Smooth muscle cell (in vitro differentiated cells): ENCODE data around the gene SLAIN1. TPM values are rescaled to one million over a fixed set of nuclear protein-coding genes. Genes with fewer than 3 reads are reported as not detected.

Source experiments
- DNase-seq: peaks from one replicate; lab custom pipeline; 2025; ENCODE audit not compliant: unreplicated experiment; lab: John Stamatoyannopoulos, UW
- H2AFZ ChIP-seq: fragments of 200-600 bp; sonication (generic); 2 replicates; pipeline ENCODE4 v1.6.0; 2016; ENCODE audit warnings: antibody characterized with exemption, low read depth, mild to moderate bottlenecking
- H3F3A ChIP-seq: fragments of 200-600 bp; sonication (generic); 2 replicates; pipeline ENCODE4 v1.6.0; 2017; ENCODE audit warnings: antibody characterized with exemption, low read depth
- H3K27ac ChIP-seq: fragments of 200-600 bp; sonication (generic); 2 replicates; pipeline ENCODE4 v1.5.1; 2016; ENCODE audit warnings: low read depth, mild to moderate bottlenecking
- H3K27me3 ChIP-seq: fragments of 200-600 bp; sonication (generic); 2 replicates; pipeline ENCODE4 v1.6.1; 2016; ENCODE audit warnings: low read depth, mild to moderate bottlenecking
- H3K36me3 ChIP-seq: fragments of 200-600 bp; sonication (generic); 2 replicates; pipeline ENCODE4 v1.5.1; 2016; ENCODE audit warnings: low read depth
- H3K4me1 ChIP-seq: fragments of 200-600 bp; sonication (generic); 2 replicates; pipeline ENCODE4 v1.5.1; 2016; ENCODE audit warnings: low read depth
- H3K4me2 ChIP-seq: fragments of 200-600 bp; sonication (generic); 2 replicates; pipeline ENCODE4 v1.6.0; 2016; ENCODE audit warnings: mild to moderate bottlenecking
- H3K4me3 ChIP-seq: fragments of 200-600 bp; sonication (generic); 2 replicates; pipeline ENCODE4 v1.5.1; 2016; ENCODE audit warnings: mild to moderate bottlenecking
- H3K79me2 ChIP-seq: fragments of 200-600 bp; sonication (generic); 2 replicates; pipeline ENCODE4 v1.6.0; 2016; ENCODE audit warnings: low read depth, mild to moderate bottlenecking
- H3K9ac ChIP-seq: fragments of 200-600 bp; sonication (generic); 2 replicates; pipeline ENCODE4 v1.6.0; 2016; ENCODE audit warnings: low read depth
- H3K9me3 ChIP-seq: fragments of 200-600 bp; sonication (generic); replicated peaks from 2 replicates; pipeline ENCODE4 v1.5.1; 2016; ENCODE audit warnings: low read depth
- H4K20me1 ChIP-seq: fragments of 200-600 bp; sonication (generic); 2 replicates; pipeline ENCODE4 v1.6.0; 2016; ENCODE audit warnings: low read depth
- CTCF ChIP-seq: fragments of 200-600 bp; sonication (generic); IDR thresholded peaks from 2 replicates; pipeline ENCODE4 v1.5.1; 2017; ENCODE audit warnings: borderline replicate concordance, mild to moderate bottlenecking, antibody characterized with exemption; ENCODE audit not compliant: insufficient read depth, poor library complexity, severe bottlenecking
- WGBS: methylation state at CpG from one replicate; pipeline ENCODE4 v1.1.7; 2016; ENCODE audit warnings: low lambda C conversion rate; 5-methylcytosine and 5-hydroxymethylcytosine counted together
- polyA plus RNA-seq: library from polyadenylated mRNA; unstranded; fragments of >200 nt; fragmentation: Nextera tagmentation; extraction: Ambion mirVana; gene quantifications from 2 replicates; pipeline ENCODE4 v1.2.1, GENCODE V29; 2016
- total RNA-seq: library from RNA; depleted of rRNA; stranded (reverse); fragments of >200 nt; gene quantifications from 2 replicates; pipeline ENCODE4 v1.2.3, GENCODE V29; 2014

The SLAIN1 gene
- total and polyA plus RNA-seq, 2 experiments from 2014 or later, result 0.18 TPM; not detected in 1

DNA sequence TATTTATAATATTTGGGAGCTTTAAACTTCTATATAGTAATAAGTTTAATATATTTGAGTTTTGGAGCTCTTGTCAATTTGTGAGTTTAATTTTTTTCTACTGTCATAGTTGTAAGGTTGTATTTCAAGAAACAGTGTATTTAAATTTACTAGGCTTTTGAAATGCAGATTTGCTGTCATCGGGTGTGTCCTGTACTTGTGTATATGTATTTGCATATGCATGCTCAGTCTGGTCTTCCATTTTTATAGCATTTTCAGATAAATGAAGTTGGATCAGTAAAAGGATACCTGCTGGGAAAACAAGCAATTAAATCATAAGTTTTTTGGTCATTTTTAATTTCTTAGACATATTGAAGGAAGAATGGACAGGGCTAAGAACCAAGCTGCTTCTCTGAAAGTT is 33.1 kb downstream of the SLAIN1 start:
- Histone ChIP-seq H2AFZ (no peak overlapping the region), H3K27me3 (no peaks in the 10 kb centered on the region), H3K9ac (no peak overlapping the region), H3F3A (no peaks in the 10 kb centered on the region), H3K27ac (no peak overlapping the region), H4K20me1 (no peaks in the 10 kb centered on the region), H3K36me3 (no peaks in the 10 kb centered on the region), H3K4me3 (no peak overlapping the region), H3K79me2 (no peaks in the 10 kb centered on the region), H3K4me1 (no peaks in the 10 kb centered on the region), H3K9me3 (no peaks in the 10 kb centered on the region), H3K4me2 (no peak overlapping the region)
- WGBS, result 97% methylated on average over 1 of the region's 1 CpG
- TF ChIP-seq CTCF, result no peak
- no peak for DNase-seq

- no peaks in the 10 kb centered on the region for H3K36me3 ChIP-seq
- no peak overlapping the region for H3K4me2 ChIP-seq
- H2AFZ ChIP-seq, result no peak overlapping the region
- no peak overlapping the region for H3K4me3 ChIP-seq
- H3K9ac ChIP-seq, result no peak overlapping the region
- no peaks in the 10 kb centered on the region for H3K27me3 ChIP-seq
- TF ChIP-seq CTCF, result no peak
- DNase-seq, result no peak
- H3K9me3 ChIP-seq, result no peaks in the 10 kb centered on the region
- whole genome bisulfite sequencing, result 83% methylated on average over 2 of the region's 2 CpGs
- no peaks in the 10 kb centered on the region for H3F3A ChIP-seq
- H3K79me2 ChIP-seq, result no peaks in the 10 kb centered on the region
- no peak overlapping the region for H3K27ac ChIP-seq
- H4K20me1 ChIP-seq, result no peaks in the 10 kb centered on the region
- no peaks in the 10 kb centered on the region for H3K4me1 ChIP-seq
Measured at GRCh38 chr13:77732287-77732686, 34.8 kb downstream of the SLAIN1 start.

- Histone ChIP-seq H3F3A (no peaks in the 10 kb centered on the region), H3K4me1 (no peaks in the 10 kb centered on the region), H3K4me3 (no peak overlapping the region), H3K36me3 (no peaks in the 10 kb centered on the region), H3K27me3 (no peaks in the 10 kb centered on the region), H3K27ac (no peak overlapping the region), H3K9me3 (no peaks in the 10 kb centered on the region), H3K79me2 (no peaks in the 10 kb centered on the region), H2AFZ (no peak overlapping the region), H3K4me2 (no peak overlapping the region), H3K9ac (no peak overlapping the region), H4K20me1 (no peaks in the 10 kb centered on the region)
- no peak for DNase-seq
- TF ChIP-seq CTCF, result no peak
- WGBS, result 52% methylated on average over 1 of the region's 1 CpG
Measured at GRCh38 chr13:77733674-77734073, 36.2 kb downstream of the SLAIN1 start.

DNA sequence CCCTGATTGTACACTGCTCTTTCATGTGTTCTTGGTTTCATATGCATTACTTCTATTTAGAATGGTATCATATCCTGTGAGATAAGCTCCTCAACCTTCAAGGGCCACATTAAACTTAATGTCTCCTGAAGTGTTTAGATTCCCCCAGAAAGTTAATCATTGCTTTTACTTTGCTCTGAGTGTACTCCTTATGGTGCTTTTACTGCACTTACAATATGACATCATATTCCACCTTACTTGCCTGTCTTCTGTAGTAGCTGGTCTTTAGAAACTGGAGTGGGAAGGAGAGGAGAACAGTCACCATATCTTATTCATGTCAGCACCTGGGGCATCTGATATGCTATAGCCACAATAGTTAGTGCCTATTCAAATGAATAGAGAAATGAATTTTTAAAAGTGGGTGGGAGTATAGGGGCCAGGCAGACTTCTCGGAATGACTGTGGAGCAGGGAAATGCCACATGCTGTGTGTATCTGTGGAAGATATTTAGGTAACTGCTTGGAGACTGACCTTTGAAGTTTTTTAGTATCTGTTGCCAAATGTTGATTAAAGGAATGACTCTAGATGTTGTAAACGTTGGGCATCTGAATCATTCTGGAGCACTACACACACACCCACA is 40.2 kb downstream of the SLAIN1 start:
- 83% methylated on average over 2 of the region's 2 CpGs for WGBS
- Histone ChIP-seq H3K4me3 (no peak overlapping the region), H3K27me3 (no peaks in the 10 kb centered on the region), H3K36me3 (no peaks in the 10 kb centered on the region), H3K9me3 (no peaks in the 10 kb centered on the region), H4K20me1 (no peaks in the 10 kb centered on the region), H3K27ac (no peak overlapping the region), H3K4me2 (no peak overlapping the region), H2AFZ (no peak overlapping the region), H3K4me1 (no peaks in the 10 kb centered on the region), H3F3A (no peaks in the 10 kb centered on the region), H3K79me2 (no peaks in the 10 kb centered on the region), H3K9ac (no peak overlapping the region)
- TF ChIP-seq CTCF, result no peak
- DNase-seq, result no peak
